ENCODE results near the gene RORB.

Gene RORB

GRCh38 chr9:74576176-74576575 lies 79.0 kb downstream of the RORB start:
- H3K4me3 ChIP-seq = no peak overlapping the region
- no peak for TF ChIP-seq CTCF (IDR thresholded peaks at IDR 0.05)
- no peak overlapping the region for H3K27ac ChIP-seq
- DNase-seq (ENCODE audit: low spot score) = no peak

- Histone ChIP-seq H3K27ac (no peak overlapping the region), H3K4me3 (no peak overlapping the region)
- no peak for TF ChIP-seq CTCF (IDR thresholded peaks at IDR 0.05)
- no peak for DNase-seq (ENCODE audit: low spot score)
Observed at GRCh38 chr9:74577956-74578355, 80.8 kb downstream of the RORB start.

- TF ChIP-seq CTCF (IDR thresholded peaks at IDR 0.05) = no peak
- Histone ChIP-seq H3K27ac (no peak overlapping the region), H3K4me3 (no peak overlapping the region)
- no peak for DNase-seq (ENCODE audit: low spot score)
Observed at GRCh38 chr9:74589576-74589975, 92.4 kb downstream of the RORB start.

- Histone ChIP-seq H3K27ac (no peak overlapping the region), H3K4me3 (no peak overlapping the region)
- no peak for DNase-seq (ENCODE audit: low spot score)
- TF ChIP-seq CTCF (IDR thresholded peaks at IDR 0.05) = no peak
Observed at GRCh38 chr9:74595286-74595685, 98.2 kb downstream of the RORB start.

GRCh38 chr9:74598874-74599273 lies 101.7 kb downstream of the RORB start:
- H3K4me3 ChIP-seq = no peak overlapping the region
- DNase-seq (ENCODE audit: low spot score) = no peak
- no peak for TF ChIP-seq CTCF (IDR thresholded peaks at IDR 0.05)
- no peak overlapping the region for H3K27ac ChIP-seq

GRCh38 chr9:74609671-74610405 lies 112.7 kb downstream of the RORB start:
- Histone ChIP-seq H3K4me3 (no peak overlapping the region), H3K27ac (no peak overlapping the region)
- no peak for TF ChIP-seq CTCF (IDR thresholded peaks at IDR 0.05)
- DNase-seq (ENCODE audit: low spot score) = no peak

- TF ChIP-seq CTCF (IDR thresholded peaks at IDR 0.05) = no peak
- no peak overlapping the region for H3K27ac ChIP-seq
- H3K4me3 ChIP-seq = no peak overlapping the region
- DNase-seq (ENCODE audit: low spot score) = no peak
Observed at GRCh38 chr9:74610523-74611061, 113.5 kb downstream of the RORB start.

All from coronary artery (tissue), 2 donors.